Head of caudate nucleus (tissue), 42 donors: ENCODE results near the gene SPSB1.
"Not testable (repeated sequence)": the region's sequence is repeated elsewhere in the genome, so short reads cannot be mapped to it uniquely, and the experiment has no call there.

Source experiments
- DNase-seq, 42 donors: peaks; one replicate each; pipeline versions ENCODE4 v3.0.0 to v3.0.0-alpha.2; 2020 to 2021; ENCODE audit warnings: mixed read lengths in 7 of 42
- intact Hi-C: fragments of 100-400 bp; cut with DNase I; formaldehyde crosslinking; loops from one replicate; pipeline ENCODE4 v1.15.0; 2022

Gene SPSB1

GRCh38 chr1:9293533-9294404 is 1.1 kb downstream of the SPSB1 start:
- intact Hi-C loops, result loop anchor here (5.0 kb wide), 1 partner anchor 164 kb away; no protein-coding TSS in a partner anchor
- DNase-seq, result peak in 19 of 42 donors; percentile 37 to 71 (median 56)

GRCh38 chr1:9294405-9294773 is 1.7 kb downstream of the SPSB1 start:
- no peak for DNase-seq
- intact Hi-C loops, result loop anchor here (5.0 kb wide), 1 partner anchor 163 kb away; no protein-coding TSS in a partner anchor

GRCh38 chr1:9294910-9295636 is 2.4 kb downstream of the SPSB1 start:
- DNase-seq, result peak in 13 of 42 donors; percentile 35 to 68 (median 46)
- intact Hi-C loops, result loop anchor here (5.0 kb wide), 1 partner anchor 162 kb away; no protein-coding TSS in a partner anchor

- intact Hi-C loops, result no loop called here
- DNase-seq, result no peak
Observed at GRCh38 chr1:9295884-9296283, 3.2 kb downstream of the SPSB1 start.

DNA sequence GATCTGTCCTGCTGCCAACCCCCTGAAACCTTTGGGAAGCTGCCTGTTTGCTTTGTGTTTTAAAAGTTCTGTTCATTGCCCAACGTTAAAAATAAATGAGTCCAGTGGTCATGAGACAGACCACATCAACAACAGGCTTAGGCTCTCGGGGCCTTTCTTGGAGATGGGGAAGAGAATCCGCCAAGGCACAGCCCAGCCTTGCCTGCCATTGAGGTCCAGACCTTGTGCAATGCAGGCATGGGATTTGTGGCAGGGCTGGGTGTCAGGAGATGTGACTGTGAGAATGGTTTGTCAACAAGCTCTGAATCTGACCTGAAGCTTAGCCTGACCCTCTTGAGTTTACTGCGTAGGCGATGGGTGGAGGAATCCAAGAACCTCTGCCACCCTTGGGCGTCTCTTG is 4.2 kb downstream of the SPSB1 start:
- intact Hi-C loops, result no loop called here

DNA sequence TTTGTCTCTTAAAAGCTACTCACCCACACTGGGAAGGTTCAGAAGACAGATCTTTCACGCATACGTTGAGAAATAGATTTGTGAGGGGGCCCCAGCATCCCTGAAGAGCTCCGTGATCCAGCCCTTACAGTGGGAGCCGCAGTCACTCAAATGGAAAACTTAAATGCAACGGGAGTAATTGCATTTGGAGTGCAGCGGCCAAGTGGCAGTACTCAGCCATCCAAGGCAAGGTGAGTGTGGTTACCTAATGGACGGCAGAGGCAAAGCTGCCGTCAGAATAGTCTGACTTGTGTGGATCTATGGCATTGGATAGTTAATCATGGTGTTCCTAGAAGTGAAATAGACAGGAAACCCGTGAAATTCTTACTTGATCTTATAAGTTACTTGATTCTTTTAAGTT is 5.1 kb downstream of the SPSB1 start:
- no peak for DNase-seq
- intact Hi-C loops, result no loop called here

More for the DNA sequence above, 4.2 kb downstream of the SPSB1 start:
- DNase-seq, result no peak

GRCh38 chr1:9298282-9298681 is 5.6 kb downstream of the SPSB1 start:
- intact Hi-C loops, result no loop called here
- no peak for DNase-seq

GRCh38 chr1:9299571-9300541 is 7.2 kb downstream of the SPSB1 start:
- intact Hi-C loops, DNase-seq: not testable (repeated sequence)

DNA sequence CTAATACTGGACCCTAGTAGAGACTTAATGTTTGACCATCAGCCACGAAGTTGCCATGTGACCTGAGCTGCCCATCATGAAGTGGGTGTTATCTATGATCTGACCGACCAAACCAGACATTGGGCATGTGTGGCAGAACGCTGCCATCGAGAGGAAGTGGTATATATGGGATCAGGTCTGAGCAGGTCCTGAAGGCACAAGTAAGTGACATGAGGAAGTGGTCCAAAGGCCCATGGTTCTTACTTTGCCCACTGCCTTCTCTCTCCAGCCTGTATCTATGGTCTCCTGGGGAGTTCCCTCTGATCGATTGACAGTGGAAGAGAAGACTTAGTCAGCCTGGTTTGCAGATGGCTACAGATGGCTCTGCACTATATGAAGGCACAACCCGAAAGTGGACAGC is 7.9 kb downstream of the SPSB1 start:
- no peak for DNase-seq
- intact Hi-C loops, result no loop called here

DNA sequence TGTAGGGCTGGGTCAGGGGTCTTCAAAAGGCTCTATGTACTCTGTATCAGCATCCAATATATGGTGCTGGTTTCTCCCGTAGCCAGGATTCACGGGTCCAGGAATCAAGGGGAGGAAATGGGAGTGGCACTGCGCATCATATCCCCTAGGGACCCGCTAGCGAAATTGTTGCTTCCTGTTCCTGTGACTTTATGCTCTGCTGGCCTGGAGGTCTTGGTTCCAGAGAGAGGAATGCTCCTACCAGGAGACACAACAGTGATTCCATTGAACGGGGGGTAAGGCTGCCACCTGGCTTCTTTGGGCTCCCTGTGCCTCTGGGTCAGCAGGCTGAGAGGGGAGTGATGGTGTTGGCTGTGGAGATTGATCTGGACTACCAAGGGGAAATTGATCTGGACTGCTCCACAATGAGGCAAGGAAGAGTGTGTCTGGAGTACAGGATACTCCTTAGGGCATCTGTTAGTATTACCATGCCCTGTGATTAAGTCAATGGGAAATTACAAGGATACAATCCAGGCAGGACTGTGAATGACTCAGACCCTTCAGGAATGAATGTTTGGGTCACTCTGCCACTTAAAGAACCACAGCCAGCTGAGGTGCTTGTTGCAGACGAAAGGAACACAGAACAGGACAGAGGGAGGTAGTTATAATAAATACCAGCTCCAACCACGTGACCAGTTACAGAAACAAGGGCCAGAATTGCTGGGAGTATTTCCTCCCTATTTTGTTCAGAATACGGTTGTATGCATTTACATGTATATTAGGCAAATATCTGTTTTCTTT is 10.2 kb downstream of the SPSB1 start:
- no peak for DNase-seq
- intact Hi-C loops, result no loop called here

- intact Hi-C loops, result no loop called here
Observed at GRCh38 chr1:9303916-9304315, 11.2 kb downstream of the SPSB1 start.

GRCh38 chr1:9305216-9305615 is 12.5 kb downstream of the SPSB1 start:
- intact Hi-C loops, result no loop called here
- no peak for DNase-seq

More at GRCh38 chr1:9303916-9304315, 11.2 kb downstream of the SPSB1 start:
- no peak for DNase-seq

- no peak for DNase-seq
- intact Hi-C loops, result no loop called here
Observed at GRCh38 chr1:9306006-9306405, 13.3 kb downstream of the SPSB1 start.

DNA sequence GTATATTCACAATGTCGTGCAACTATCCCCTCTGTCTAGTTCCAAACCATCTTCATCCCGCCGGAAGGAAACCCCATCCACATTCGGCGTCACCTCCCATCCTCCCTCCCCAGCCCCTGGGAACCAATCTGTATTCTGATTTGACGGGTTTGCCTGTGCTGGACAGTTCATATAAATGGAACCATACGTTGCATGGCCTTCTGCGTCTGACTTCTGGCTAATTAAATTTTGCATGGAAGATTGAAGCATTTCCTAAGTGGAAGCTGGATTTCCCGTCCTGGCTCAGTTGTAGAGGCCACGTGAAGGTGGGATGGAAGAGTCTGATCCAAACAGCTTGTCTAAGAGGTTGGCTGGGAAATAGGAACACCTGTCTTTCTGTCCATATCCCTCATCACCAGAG is 14.6 kb downstream of the SPSB1 start:
- intact Hi-C loops, result no loop called here
- no peak for DNase-seq

DNA sequence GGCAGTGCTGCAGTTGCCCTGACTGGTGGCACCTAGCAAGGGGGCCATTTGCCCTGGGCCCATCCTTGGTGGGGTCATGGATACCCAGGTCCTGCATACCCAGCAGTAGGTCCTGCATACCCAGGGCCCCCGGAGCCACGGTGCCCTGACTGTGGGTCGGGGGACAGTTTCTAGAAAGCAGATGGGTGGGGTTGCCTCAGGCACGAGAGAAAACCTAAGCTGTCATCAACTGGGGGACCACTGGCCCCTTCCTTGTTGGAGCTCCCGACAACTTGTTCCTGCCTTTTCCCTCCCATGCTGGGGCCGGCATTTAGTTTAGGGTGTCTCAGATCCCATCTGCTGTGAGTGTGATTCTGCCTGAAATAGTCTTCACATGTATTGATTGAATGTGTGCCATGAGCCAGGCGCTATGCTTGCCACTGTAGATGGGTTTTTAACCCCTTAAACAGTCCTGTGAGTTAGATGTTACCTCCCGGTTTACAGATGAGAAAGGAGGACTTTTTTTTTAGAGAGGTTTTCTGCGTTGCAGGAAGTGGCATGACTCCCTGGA is 15.6 kb downstream of the SPSB1 start:
- DNase-seq, result no peak
- intact Hi-C loops, result no loop called here

DNA sequence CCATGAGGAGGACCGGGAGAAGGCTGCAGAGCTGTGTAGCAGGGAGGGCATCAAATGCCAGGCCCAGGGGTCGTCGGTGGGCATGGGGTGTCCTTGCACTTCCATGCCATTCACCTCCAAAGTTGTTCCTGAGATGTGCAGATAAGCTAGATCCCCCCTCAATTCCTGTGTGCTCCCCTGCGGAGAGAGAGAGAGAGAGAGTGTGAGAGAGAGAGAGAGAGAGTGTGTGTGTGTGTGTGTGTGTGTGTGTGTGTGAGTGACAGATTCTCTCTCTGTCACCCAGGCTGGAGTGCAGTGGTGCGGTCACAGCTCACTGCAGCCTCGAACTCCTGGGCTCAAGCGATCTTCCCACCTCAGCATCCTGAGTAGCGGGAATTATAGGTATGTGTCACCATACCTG is 16.4 kb downstream of the SPSB1 start:
- intact Hi-C loops, result no loop called here
- no peak for DNase-seq

DNA sequence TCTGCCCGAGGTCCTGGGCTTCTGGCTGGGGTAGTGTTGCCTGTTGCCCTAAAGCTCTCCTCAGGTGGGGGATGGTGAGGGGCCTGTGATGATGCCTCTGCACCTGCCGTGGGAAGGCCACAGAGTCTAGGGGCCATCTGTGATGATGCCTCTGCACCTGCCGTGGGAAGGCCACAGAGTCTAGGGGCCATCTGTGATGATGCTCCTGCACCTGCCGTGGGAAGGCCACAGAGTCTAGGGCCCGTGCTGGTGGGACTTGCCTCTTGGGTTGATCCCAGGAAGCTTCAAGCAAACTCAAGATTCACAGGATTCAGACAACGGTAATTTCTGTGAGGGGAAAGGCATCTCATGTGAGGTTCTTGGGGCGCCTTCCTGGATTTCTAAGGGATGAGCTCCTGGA is 17.3 kb downstream of the SPSB1 start:
- no peak for DNase-seq
- intact Hi-C loops, result no loop called here

GRCh38 chr1:9311029-9311428 is 18.3 kb downstream of the SPSB1 start:
- peak in 33 of 42 donors; percentile 30 to 81 (median 62) for DNase-seq
- intact Hi-C loops, result no loop called here
